Measurements from ENCODE around the gene FNDC3A.
A peak's percentile ranks its signal among the peaks of the same experiment; 100 is the strongest.

FNDC3A gene

DNA sequence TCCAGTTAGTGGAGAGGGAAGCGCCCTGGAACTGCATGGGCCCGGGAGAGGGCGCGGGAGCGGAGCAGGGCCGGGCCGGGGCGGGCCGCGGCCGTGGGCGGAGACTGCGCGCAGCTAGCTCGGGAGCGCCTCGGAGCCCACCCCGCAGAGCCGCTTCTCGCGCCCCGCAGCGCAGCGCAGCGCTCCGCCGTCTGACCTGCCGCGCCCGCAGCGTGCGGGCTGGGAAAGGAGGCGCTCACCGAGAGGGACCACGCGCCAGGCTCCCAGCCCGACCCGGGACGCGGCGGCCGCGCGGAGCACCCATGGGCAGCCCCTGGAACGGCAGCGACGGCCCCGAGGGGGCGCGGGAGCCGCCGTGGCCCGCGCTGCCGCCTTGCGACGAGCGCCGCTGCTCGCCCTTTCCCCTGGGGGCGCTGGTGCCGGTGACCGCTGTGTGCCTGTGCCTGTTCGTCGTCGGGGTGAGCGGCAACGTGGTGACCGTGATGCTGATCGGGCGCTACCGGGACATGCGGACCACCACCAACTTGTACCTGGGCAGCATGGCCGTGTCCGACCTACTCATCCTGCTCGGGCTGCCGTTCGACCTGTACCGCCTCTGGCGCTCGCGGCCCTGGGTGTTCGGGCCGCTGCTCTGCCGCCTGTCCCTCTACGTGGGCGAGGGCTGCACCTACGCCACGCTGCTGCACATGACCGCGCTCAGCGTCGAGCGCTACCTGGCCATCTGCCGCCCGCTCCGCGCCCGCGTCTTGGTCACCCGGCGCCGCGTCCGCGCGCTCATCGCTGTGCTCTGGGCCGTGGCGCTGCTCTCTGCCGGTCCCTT, 244.5 kb downstream of the FNDC3A start, which contains the start of gene MLNR:
TSS of gene MLNR (plus strand) at position 303 of the 820 bp plus-strand sequence. CDS start at position 303, 0 bp downstream.
- peak; percentile 41 for DNase-seq

DNA sequence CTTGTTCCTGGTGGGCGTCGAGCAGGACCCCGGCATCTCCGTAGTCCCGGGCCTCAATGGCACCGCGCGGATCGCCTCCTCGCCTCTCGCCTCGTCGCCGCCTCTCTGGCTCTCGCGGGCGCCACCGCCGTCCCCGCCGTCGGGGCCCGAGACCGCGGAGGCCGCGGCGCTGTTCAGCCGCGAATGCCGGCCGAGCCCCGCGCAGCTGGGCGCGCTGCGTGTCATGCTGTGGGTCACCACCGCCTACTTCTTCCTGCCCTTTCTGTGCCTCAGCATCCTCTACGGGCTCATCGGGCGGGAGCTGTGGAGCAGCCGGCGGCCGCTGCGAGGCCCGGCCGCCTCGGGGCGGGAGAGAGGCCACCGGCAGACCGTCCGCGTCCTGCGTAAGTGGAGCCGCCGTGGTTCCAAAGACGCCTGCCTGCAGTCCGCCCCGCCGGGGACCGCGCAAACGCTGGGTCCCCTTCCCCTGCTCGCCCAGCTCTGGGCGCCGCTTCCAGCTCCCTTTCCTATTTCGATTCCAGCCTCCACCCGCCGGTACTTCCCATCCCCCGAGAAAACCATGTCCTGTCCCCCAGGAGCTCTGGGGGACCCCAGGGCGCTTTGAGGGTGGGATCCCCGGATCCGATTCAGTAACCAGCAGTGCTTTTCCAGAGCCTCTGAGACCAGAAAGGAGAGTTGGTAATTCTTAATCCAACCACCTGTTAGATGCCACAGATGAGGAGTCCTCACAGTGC, 245.3 kb downstream of the FNDC3A start:
- DNase-seq = no peak

DNA sequence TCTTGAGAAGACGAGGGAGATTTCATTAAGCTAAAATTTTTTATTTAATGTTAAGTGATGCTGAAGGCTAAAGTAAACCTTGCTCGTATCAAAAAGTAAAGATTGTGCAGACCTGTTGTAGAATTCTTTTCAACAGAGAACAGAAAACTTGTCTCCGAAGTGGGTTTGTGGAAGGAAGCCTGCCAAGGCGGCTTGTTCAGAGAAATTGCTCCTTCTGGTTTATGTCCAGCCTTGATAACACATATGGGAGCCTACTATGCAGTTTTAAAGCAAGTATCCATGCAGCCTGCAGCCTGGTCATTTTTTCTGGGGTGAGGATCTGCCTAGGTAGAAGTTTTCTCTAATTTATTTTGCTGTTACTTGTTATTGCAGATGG, 245.9 kb downstream of the FNDC3A start:
- no peak for DNase-seq

DNA sequence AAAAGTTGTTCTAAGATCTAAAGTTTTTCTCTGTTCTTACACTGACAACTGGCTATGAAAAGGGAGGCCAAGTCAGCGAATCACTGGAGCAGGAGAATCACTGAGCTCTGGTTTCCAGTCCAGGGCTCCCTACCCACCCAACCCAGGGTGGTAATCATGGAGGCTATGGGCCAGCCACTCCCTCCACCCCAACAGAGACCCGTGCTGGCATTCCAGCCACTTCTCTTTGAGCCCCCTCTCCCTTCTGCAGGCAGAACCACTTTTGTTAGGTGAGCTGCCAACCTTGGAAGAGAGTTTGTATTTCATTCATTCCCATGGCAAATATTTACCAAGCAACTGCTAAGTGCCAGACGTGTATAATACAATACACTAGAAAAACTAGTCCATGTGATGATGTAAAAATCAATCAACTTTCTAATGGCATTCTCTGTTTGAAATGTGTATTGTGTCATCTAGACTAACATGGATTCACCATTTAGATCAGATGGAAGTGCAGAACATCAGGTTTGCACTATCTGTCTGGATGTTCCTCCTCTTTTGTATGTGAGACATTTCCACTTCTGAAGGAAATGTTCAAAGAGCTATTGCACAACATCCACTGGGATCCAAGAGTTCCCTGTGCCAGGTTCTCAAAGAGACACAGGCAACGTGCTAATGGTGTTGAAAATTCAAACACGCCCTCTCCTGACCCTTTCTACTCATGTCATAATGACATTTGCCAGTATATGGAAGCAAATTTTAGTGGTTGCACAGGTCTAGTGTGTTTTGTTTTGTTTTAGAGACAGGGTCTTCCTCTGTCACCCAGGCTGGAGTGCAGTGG, 249.7 kb downstream of the FNDC3A start:
- no peak for DNase-seq

DNA sequence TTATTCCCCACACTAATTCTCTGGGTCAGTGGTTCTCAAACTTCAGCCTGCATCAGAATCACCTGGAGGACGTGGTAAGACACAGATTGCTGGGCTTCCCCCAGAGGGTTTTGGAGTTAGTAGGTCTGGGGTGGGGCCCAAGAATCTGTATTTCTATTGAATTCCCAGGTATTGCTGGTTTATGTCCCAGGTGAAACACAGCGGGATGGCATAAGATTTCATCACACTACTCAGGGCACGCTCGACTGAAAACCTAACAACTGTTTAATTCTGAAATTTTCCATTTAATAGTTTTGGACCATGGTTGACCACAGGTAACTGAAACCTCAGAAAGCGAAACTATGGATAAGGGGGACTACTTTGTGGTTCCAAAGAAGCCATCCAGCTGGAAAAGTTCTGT, 250.9 kb downstream of the FNDC3A start:
- DNase-seq = no peak

DNA sequence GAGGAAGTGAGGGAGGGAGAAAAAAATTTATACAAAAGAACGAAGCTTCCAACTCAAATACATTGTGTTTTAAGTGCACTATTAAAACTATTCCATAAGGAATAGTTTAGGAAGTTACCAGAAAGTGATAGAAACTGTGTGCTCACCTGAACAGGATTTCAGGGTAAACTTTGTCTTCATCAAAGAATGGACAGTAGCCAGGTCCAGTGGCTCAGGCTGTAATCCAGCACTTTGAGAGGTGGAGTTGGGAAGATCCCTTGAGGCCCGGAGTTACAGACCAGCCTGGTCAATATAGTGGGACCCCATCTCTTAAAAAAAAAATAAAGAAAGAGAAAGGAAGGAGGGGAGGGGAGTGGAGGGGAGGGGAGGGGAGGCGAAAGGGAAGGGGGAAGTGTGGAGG, 259.0 kb downstream of the FNDC3A start:
- DNase-seq = no peak

DNA sequence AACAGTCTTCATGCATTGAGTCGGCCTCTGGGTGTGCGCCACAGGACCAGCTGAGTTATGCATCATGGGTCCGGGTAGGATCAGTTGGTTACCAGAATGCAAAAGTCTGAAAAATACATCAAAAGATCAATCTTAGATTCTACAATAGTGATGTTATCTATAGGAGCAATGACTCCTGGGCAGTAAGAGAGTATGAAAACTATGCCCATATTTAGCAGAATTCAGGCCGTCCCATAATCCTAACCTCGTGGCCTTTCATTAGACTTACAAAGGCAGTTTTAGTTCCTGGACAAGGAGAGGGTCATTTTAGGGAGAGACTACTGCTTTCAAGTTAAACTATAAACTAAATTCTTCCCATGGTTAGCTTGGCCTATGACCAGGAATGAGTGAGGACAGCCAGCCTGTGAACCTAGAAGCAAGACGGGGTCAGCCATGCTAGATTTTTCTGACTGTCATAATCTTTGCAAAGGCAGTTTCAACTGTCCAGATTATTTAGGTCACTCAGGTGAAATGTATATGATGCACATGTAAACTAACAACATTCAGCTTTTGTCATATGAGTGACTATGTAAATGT, 260.2 kb downstream of the FNDC3A start:
- DNase-seq = no peak

DNA sequence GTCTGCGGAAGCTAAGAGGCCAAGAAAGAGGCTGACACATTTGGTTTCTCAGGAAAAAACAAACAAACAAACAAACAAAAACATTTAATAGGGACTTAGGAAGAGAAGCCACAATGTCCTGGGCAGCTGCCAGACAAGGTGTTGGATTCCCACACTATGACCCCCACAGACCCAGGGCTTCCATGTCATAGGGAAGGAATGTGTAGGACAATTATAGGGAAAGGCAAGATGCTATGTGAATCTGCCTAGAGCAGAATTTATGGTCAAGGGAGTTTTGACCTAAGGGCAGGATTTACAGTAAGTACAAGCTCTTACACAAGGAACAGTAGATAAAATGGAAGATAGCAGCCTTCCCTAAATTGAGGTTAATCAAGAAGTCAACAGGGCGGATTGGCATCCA, 262.9 kb downstream of the FNDC3A start:
- no peak for DNase-seq

DNA sequence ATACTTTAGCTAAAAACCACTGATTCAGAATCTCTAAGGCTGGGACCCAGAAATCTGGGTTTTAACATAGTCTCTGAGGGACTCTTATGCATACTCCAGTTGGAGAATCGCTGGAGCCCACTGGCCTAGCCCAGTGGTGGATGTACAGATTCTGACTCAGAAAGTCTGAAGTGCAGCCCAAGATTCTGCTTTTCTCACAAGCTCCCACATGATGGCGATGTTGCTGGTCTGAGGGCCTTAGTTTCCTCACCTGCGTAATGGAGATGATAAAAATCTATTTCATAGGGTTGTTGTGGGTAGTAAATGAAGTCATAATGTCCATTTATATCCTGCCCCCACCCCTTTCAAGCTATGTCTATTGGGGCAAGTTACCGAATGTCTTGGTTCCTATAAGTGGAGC, 264.3 kb downstream of the FNDC3A start:
- DNase-seq = peak; percentile 61

DNA sequence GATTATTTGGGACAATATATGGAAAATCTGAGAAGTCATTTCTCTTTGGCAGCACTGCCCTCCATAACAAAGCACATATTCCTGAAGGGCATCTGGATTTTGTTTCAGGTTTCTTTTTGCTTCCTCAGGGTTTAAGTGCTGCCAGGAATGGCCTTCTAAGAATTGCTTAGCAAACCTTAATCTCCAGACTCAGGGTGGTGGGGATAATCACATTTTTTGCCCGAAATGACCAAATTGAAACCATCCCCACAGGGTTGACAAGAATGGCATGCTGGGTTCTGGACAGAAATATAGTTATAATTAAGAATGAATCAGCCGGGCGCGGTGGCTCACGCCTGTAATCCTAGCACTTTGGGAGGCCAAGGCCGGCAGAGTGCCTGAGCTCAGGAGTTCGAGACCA, 265.6 kb downstream of the FNDC3A start:
- no peak for DNase-seq

DNA sequence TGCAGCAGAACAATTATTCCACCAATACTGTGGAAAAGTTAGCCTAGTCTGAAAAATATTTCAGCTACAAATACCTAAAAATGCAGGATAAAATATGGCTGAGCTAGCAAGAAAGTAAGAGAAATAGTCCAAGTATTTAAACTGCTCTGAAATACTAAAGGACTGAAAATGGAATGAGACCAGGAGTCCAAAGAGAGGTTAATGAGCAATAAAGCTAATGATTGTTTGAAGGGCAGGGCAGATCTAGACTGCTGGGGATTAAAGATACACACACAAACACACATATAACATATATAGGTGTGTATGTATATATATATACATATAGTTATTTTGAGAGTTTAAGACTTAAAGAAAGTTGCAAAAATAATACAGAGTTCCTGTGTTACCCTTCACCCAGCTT, 269.4 kb downstream of the FNDC3A start:
- no peak for DNase-seq

DNA sequence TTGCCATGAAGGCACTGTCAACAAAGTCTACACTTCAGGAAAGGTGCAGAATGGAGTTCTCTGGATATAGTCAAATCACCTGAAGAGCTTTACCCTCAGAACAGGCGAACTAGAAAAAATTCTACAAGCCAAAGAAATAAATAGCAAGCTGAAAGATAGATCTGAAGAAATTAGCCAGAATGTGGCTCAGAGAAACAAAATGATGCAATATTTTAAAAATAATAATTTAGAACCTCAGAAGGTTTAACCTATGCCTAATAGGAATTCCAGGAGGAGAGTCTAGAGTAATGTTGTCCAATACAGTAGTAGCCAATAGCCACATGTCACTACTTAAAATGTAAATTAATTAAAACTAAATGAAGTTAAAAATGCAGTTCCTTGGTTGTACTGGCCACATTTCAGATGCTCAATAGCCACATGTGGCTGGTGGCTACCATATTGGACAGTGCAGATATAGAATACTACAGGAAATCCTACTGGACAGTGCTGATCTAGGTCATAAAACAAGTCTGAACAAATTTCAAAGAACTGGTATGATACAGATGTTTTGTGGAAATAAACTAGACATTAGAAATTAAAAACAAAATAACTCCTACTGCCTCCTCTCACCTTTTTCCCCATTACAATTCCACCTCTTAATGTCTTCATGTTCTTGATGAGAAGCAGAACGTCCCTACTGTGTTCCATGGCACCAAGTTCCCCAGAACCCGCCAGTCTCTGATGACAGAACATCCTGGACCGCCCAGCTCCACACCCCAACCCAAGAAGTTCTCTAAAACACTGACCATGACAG, 271.3 kb downstream of the FNDC3A start:
- DNase-seq = no peak

DNA sequence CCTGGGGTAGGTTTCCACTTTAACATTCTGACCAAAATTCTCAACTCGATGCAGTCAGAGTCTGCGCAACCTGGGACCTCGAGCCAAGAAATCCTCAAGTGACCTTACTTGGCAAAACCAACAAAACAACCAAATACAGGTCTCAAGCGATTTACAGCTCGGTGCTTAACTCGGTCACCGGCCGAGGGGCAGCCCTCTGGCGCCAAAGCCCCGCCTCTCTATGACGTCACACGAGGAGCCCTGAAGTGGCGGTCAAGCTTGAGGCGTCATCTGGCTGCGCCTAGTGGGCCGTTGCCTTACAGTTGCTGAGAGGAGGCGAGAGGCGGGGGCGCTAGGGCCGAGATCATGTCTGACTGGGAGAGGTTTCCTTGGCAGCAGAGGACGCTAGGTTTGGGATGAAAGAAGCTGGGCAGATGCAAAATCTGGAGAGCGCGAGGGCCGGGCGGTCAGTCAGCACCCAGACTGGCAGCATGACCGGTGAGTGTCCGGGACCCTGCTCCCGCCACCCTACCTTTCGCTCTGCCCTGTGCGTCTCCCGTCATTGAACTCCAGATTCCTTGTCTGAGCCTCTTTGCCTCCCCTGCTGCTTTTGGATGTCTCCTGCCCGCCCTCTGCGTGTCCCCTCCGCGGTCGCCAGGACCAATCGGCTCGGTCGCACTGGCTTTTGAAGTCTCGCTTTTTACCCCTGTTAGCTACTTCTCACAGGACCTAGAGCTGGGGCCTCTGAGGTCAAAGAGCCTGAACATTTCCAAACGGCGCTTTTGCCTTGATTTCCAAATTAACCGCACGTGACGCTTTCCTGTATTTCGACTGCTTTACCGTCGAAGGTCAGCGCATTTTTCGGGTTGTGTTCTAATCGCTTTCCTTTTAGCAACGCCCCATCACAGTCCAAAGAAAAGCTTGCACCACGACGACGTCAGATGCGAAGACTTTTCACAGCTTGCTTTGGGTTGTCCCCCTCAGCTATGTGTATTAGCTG, 272.2 kb downstream of the FNDC3A start, which contains the start of gene CDADC1:
TSS of gene CDADC1 (plus strand) at position 283 of the 979 bp plus-strand sequence. CDS start at position 396, 113 bp downstream.
- DNase-seq = peak; percentile 94

DNA sequence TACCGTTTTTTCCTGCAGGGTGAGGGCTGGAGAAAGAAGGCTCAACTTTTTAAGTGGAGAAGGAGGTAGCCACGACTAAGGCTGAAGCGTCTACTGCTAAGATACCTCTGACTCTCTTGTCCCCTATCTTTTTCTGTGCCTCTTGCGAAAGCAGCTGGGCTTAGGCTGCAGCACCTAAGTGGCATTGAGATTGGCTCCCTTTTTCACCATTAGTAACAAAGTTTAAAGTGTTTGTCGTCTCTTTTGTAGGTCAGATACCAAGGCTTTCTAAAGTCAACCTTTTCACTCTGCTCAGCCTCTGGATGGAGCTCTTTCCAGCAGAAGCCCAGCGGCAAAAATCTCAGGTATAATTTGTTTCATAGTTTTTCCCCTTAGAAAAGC, 272.9 kb downstream of the FNDC3A start:
- peak; percentile 25 for DNase-seq

DNA sequence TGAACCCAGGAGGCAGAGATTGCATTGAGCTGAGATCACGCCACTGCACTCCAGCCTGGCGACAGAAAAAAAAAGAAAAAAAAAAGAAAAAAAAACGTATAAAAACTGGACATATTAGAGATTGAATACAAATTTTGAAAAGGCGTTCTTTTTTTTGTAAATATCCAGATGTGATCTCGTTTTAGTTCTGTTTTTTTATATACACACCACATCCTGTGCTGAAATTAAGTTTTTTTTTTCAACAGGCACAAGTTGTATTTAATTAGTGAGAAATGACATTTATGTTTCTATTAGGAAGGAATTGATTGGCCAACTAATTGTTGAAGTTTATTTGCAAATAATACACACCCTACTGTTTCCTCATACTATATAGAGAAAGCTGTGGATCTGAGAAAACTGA, 275.6 kb downstream of the FNDC3A start:
- no peak for DNase-seq

DNA sequence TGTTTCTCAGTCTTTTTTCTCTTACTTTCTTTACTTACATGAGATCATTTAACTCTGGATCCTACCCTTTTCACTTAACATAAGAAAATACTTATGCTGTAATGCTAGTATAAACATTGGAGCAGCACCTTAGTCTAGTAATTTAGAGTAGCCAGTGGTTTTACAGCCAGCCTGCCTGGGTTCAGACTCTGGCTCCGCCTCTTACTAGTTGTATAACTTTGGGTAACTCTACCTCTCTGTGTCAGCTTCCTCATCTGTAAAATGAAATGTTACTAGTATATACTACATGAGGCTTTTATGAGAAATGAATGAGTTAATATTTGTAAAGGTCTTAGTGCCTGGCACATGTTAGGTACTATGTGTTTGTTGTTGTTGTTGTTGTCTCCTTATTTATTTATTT, 277.6 kb downstream of the FNDC3A start:
- DNase-seq = no peak

DNA sequence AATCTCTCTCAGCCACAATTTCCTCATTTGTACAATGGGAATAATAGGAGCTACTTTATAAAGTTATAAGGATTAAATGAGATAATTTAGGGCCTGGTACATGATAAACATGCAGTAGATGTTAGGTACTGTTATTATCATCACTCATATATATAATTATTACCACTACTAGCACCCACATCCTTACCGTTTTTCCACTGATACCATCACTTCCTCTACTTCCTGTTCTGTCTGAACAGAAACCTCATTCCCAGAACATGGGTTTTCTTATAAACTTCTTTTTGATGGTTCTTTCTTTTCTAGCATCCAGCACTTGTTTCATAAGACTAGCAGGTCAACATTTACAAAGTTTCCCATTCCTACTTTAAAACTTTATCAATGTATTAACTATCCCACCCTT, 278.3 kb downstream of the FNDC3A start:
- DNase-seq = peak; percentile 31

DNA sequence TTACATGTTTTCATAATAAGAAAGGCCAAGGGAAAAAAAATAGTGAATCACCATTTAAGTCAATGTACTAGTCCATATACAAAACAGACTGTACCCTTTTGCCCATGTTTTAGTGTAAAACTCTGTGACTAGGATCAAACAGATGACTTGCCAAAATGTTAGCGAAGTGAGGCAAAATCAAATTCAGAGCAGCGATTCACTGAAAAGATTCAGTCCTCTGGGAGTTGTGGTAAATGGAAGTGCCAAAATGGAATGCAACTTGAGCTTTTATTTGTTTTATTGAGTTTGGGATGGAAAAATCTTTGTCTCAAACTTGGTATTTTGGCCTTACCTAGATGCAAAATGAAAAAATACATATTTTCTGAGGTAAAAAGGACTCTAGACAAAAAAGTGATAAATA, 281.1 kb downstream of the FNDC3A start:
- no peak for DNase-seq

DNA sequence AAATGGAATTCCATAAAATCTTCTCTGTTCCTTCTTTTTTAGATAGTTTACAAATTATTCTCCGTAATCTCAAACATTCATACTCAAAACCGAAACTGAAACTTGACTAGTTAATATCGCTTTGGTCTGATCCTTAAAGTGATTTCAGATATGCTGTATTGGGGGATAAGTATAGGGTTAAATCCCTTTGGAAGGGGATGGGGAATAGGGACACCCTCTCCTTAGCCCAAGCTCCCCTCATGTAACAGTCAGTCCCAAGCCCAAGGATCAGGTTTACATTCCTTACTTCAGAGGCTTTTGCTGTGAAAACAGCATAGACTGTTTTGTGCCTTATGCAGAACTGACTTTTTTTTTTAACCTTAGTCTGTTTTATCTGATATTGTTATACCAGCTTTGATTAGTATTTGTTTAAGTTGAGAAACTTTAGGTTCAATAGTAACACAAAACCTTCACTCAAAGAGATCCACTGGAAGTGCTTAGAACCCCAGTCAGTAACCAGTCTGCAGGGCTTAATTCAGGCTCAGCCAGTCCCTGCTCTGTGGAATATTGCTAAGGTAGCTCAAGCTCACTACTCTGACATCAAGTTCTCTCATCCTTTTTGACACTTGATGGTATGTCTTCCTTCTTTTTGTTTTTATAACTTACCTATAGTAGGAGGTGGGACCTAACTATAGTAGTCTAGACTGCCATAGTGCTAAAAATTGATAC, 282.5 kb downstream of the FNDC3A start:
- peak; percentile 39 for DNase-seq

Data from CD4-positive, alpha-beta T cell treated with Interleukin-21 for 1 hour (primary cell).